ENCODE data around the gene NUP98.

The NUP98 gene

DNA sequence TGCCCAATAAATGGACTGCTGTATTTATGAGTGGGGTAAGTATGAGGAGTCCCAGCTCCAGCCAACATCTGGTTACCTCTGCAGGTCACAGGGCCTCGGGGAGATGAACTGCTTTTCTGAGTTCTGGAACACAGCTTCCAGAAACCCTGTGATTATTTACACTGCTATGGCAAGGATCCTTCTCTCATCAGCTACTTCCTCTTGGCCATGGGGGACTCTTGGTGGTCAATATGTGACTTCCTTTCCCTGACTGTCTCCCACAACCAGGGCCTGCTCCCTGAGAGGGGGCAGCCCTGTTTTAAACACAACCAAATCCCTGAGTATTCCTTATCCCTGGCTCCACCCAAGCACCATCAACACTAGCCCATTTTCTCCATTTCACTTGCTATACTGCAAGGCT is 33.4 kb upstream of the NUP98 start:
- no peak overlapping the region for H3K14ac ChIP-seq (ENCODE audit: low read length)
- H4K12ac ChIP-seq (ENCODE audit: low read depth, low read length), result no peak overlapping the region
- no peaks in the 10 kb centered on the region for H3K79me1 ChIP-seq (ENCODE audit: low read length)
- DNase-seq, result no peak
- H3K9ac ChIP-seq (ENCODE audit: low read length), result no peak overlapping the region
- H3K4me2 ChIP-seq (ENCODE audit: low read length), result no peak overlapping the region
- no CpG with 5 or more reads among the region's 1 CpG for WGBS (ENCODE audit: extremely low coverage, insufficient coverage, insufficient read length)
- no peak overlapping the region for H4K8ac ChIP-seq (ENCODE audit: low read depth, low read length)
- H2BK12ac ChIP-seq (ENCODE audit: low read length), result no peak overlapping the region
- H3K4ac ChIP-seq (ENCODE audit: low read depth, low read length), result no peak overlapping the region
- no peak overlapping the region for H3K27ac ChIP-seq (ENCODE audit: low read depth, low read length)
- no peaks in the 10 kb centered on the region for H3K27me3 ChIP-seq (ENCODE audit: insufficient read depth, low read length)
- H3K9me3 ChIP-seq (ENCODE audit: insufficient read depth, low read depth, low read length), result no peaks in the 10 kb centered on the region
- peaks cover 0 to 9% of the 10 kb centered on the region in 2 experiments for H3K4me1 ChIP-seq (ENCODE audit: control insufficient read depth in 1 of 2, insufficient read depth in 2 of 2, low read length in 2 of 2)
- no peak overlapping the region for H3K4me3 ChIP-seq (ENCODE audit: low read depth, low read length)
- H2AFZ ChIP-seq (ENCODE audit: insufficient read depth, low read length, poor library complexity), result no peak overlapping the region
- no peak overlapping the region for H2BK120ac ChIP-seq (ENCODE audit: insufficient read depth, low read length, poor library complexity)
- no peak overlapping the region for H3K23ac ChIP-seq (ENCODE audit: low read length)
- no peak overlapping the region for H2AK5ac ChIP-seq (ENCODE audit: low read length)
- H3K36me3 ChIP-seq (ENCODE audit: control insufficient read depth in 1 of 2, insufficient read depth in 2 of 2, low read length in 2 of 2), result peaks cover 27 to 38% of the 10 kb centered on the region in 2 experiments
- H2BK5ac ChIP-seq (ENCODE audit: low read depth, low read length, poor library complexity), result no peak overlapping the region
- no peak overlapping the region for H3K18ac ChIP-seq (ENCODE audit: low read length)
- H3K79me2 ChIP-seq (ENCODE audit: control insufficient read depth, insufficient read depth, low read length, poor library complexity), result peaks cover 2% of the 10 kb centered on the region
- no peak overlapping the region for H4K91ac ChIP-seq (ENCODE audit: low read depth, low read length)

- Histone ChIP-seq H3K27ac (ENCODE audit: low read depth, low read length) (no peak overlapping the region), H3K14ac (ENCODE audit: low read length) (no peak overlapping the region), H2BK5ac (ENCODE audit: low read depth, low read length, poor library complexity) (no peak overlapping the region), H3K36me3 (ENCODE audit: control insufficient read depth in 1 of 2, insufficient read depth in 2 of 2, low read length in 2 of 2) (peaks cover 31 to 42% of the 10 kb centered on the region in 2 experiments), H3K4me2 (ENCODE audit: low read length) (no peak overlapping the region), H3K4me1 (ENCODE audit: control insufficient read depth in 1 of 2, insufficient read depth in 2 of 2, low read length in 2 of 2) (peaks cover 0 to 8% of the 10 kb centered on the region in 2 experiments), H4K12ac (ENCODE audit: low read depth, low read length) (no peak overlapping the region), H3K18ac (ENCODE audit: low read length) (no peak overlapping the region), H2BK120ac (ENCODE audit: insufficient read depth, low read length, poor library complexity) (no peak overlapping the region), H3K23ac (ENCODE audit: low read length) (no peak overlapping the region), H3K4ac (ENCODE audit: low read depth, low read length) (no peak overlapping the region), H4K8ac (ENCODE audit: low read depth, low read length) (no peak overlapping the region), H2BK12ac (ENCODE audit: low read length) (no peak overlapping the region), H2AK5ac (ENCODE audit: low read length) (no peak overlapping the region), H3K79me1 (ENCODE audit: low read length) (no peaks in the 10 kb centered on the region), H2AFZ (ENCODE audit: insufficient read depth, low read length, poor library complexity) (no peak overlapping the region), H3K9me3 (ENCODE audit: insufficient read depth, low read depth, low read length) (no peaks in the 10 kb centered on the region), H3K79me2 (ENCODE audit: control insufficient read depth, insufficient read depth, low read length, poor library complexity) (peaks cover 2% of the 10 kb centered on the region), H3K27me3 (ENCODE audit: insufficient read depth, low read length) (no peaks in the 10 kb centered on the region), H3K4me3 (ENCODE audit: low read depth, low read length) (no peak overlapping the region), H4K91ac (ENCODE audit: low read depth, low read length) (no peak overlapping the region), H3K9ac (ENCODE audit: low read length) (no peak overlapping the region)
- DNase-seq, result no peak
- no CpG with 5 or more reads among the region's 3 CpGs for WGBS (ENCODE audit: extremely low coverage, insufficient coverage, insufficient read length)
These were observed 32.7 kb upstream of the NUP98 start for GRCh38 chr11:3830088-3830487.

GRCh38 chr11:3827434-3828186 is 30.3 kb upstream of the NUP98 start:
- Histone ChIP-seq H3K23ac (ENCODE audit: low read length) (no peak overlapping the region), H3K4me2 (ENCODE audit: low read length) (no peak overlapping the region), H3K4me1 (ENCODE audit: control insufficient read depth in 1 of 2, insufficient read depth in 2 of 2, low read length in 2 of 2) (no peaks in the 10 kb centered on the region), H4K91ac (ENCODE audit: low read depth, low read length) (no peak overlapping the region), H3K79me2 (ENCODE audit: control insufficient read depth, insufficient read depth, low read length, poor library complexity) (no peaks in the 10 kb centered on the region), H2BK12ac (ENCODE audit: low read length) (no peak overlapping the region), H2BK5ac (ENCODE audit: low read depth, low read length, poor library complexity) (no peak overlapping the region), H3K14ac (ENCODE audit: low read length) (no peak overlapping the region), H4K8ac (ENCODE audit: low read depth, low read length) (no peak overlapping the region), H3K9me3 (ENCODE audit: insufficient read depth, low read depth, low read length) (no peaks in the 10 kb centered on the region), H4K12ac (ENCODE audit: low read depth, low read length) (no peak overlapping the region), H3K18ac (ENCODE audit: low read length) (no peak overlapping the region), H3K4me3 (ENCODE audit: low read depth, low read length) (no peak overlapping the region), H3K79me1 (ENCODE audit: low read length) (no peaks in the 10 kb centered on the region), H3K36me3 (ENCODE audit: control insufficient read depth in 1 of 2, insufficient read depth in 2 of 2, low read length in 2 of 2) (peaks cover 30 to 40% of the 10 kb centered on the region in 2 experiments), H2AFZ (ENCODE audit: insufficient read depth, low read length, poor library complexity) (no peak overlapping the region), H3K27ac (ENCODE audit: low read depth, low read length) (no peak overlapping the region), H3K27me3 (ENCODE audit: insufficient read depth, low read length) (no peaks in the 10 kb centered on the region), H3K9ac (ENCODE audit: low read length) (no peak overlapping the region), H2AK5ac (ENCODE audit: low read length) (no peak overlapping the region), H3K4ac (ENCODE audit: low read depth, low read length) (no peak overlapping the region), H2BK120ac (ENCODE audit: insufficient read depth, low read length, poor library complexity) (no peak overlapping the region)
- no peak for DNase-seq
- WGBS (ENCODE audit: extremely low coverage, insufficient coverage, insufficient read length), result no CpG with 5 or more reads among the region's 35 CpGs

DNA sequence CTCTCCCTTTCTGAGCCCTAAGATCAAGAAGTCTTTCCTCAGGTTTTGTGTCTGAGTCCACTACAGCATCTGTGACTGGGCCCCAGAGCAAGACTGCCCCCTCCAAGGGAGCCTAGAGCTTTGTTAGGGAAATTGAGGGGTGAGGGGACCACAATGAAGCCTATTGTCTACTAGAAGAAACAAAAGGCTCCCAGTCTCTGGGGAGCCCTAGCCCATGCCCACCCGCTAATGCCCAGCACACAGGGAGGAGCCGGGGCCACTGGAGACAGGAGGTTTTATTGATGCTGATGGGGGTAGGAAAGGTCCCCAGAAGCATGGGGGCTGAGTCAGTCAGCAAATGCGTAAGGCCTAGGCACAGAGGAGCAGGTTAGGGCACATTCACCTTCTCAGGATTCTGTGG is 29.4 kb upstream of the NUP98 start:
- Histone ChIP-seq H3K27ac (ENCODE audit: low read depth, low read length) (no peak overlapping the region), H2AFZ (ENCODE audit: insufficient read depth, low read length, poor library complexity) (no peak overlapping the region), H4K91ac (ENCODE audit: low read depth, low read length) (no peak overlapping the region), H3K18ac (ENCODE audit: low read length) (no peak overlapping the region), H3K4ac (ENCODE audit: low read depth, low read length) (no peak overlapping the region), H3K9ac (ENCODE audit: low read length) (no peak overlapping the region), H3K4me3 (ENCODE audit: low read depth, low read length) (no peak overlapping the region), H2AK5ac (ENCODE audit: low read length) (no peak overlapping the region), H4K8ac (ENCODE audit: low read depth, low read length) (no peak overlapping the region), H2BK120ac (ENCODE audit: insufficient read depth, low read length, poor library complexity) (no peak overlapping the region), H3K79me2 (ENCODE audit: control insufficient read depth, insufficient read depth, low read length, poor library complexity) (no peaks in the 10 kb centered on the region), H3K4me1 (ENCODE audit: control insufficient read depth in 1 of 2, insufficient read depth in 2 of 2, low read length in 2 of 2) (no peaks in the 10 kb centered on the region), H3K4me2 (ENCODE audit: low read length) (no peak overlapping the region), H3K14ac (ENCODE audit: low read length) (no peak overlapping the region), H3K23ac (ENCODE audit: low read length) (no peak overlapping the region), H2BK5ac (ENCODE audit: low read depth, low read length, poor library complexity) (no peak overlapping the region), H3K36me3 (ENCODE audit: control insufficient read depth in 1 of 2, insufficient read depth in 2 of 2, low read length in 2 of 2) (peaks cover 30 to 40% of the 10 kb centered on the region in 2 experiments), H3K27me3 (ENCODE audit: insufficient read depth, low read length) (no peaks in the 10 kb centered on the region), H2BK12ac (ENCODE audit: low read length) (no peak overlapping the region), H3K9me3 (ENCODE audit: insufficient read depth, low read depth, low read length) (no peaks in the 10 kb centered on the region), H3K79me1 (ENCODE audit: low read length) (no peaks in the 10 kb centered on the region), H4K12ac (ENCODE audit: low read depth, low read length) (no peak overlapping the region)
- no CpG with 5 or more reads among the region's 3 CpGs for WGBS (ENCODE audit: extremely low coverage, insufficient coverage, insufficient read length)
- DNase-seq, result no peak
